H9 (cell line): ENCODE results near the gene NRN1. TPM values are rescaled to one million over a fixed set of nuclear protein-coding genes. Genes with fewer than 3 reads are reported as not detected.

Experiments
- DNase-seq: peaks from one replicate; pipeline ENCODE4 v3.0.0-alpha.2; 2017
- H2AFZ ChIP-seq: one replicate; pipeline ENCODE4 v1.6.1; 2013; ENCODE audit warnings: mild to moderate bottlenecking, low read length, control low read depth, moderate library complexity
- H2AK5ac ChIP-seq: 2 replicates; pipeline ENCODE4 v1.6.1; 2013; ENCODE audit warnings: low read length, control low read depth, mixed read lengths; ENCODE audit not compliant: insufficient read length
- H2BK120ac ChIP-seq: one replicate; pipeline ENCODE4 v1.6.1; 2013; ENCODE audit warnings: low read depth, mild to moderate bottlenecking, low read length, control low read depth, inconsistent platforms; ENCODE audit not compliant: poor library complexity, severe bottlenecking
- H2BK12ac ChIP-seq: 2 replicates; pipeline ENCODE4 v1.6.1; 2013; ENCODE audit warnings: low read length, control low read depth, mixed read lengths, low read depth; ENCODE audit not compliant: insufficient read length
- H2BK15ac ChIP-seq: 2 replicates; pipeline ENCODE4 v1.6.1; 2013; ENCODE audit warnings: low read depth, low read length, control low read depth
- H2BK20ac ChIP-seq: one replicate; pipeline ENCODE4 v1.6.1; 2013; ENCODE audit warnings: low read depth, mild to moderate bottlenecking, low read length, control low read depth, inconsistent platforms; ENCODE audit not compliant: poor library complexity, severe bottlenecking
- H2BK5ac ChIP-seq: 2 replicates; pipeline ENCODE4 v1.6.1; 2013; ENCODE audit warnings: low read length, control low read depth, mixed read lengths; ENCODE audit not compliant: insufficient read length
- H3K14ac ChIP-seq: 2 replicates; pipeline ENCODE4 v1.6.1; 2013; ENCODE audit warnings: low read length, control low read depth; ENCODE audit not compliant: insufficient read depth
- H3K18ac ChIP-seq: 2 replicates; pipeline ENCODE4 v1.6.1; 2013; ENCODE audit warnings: low read depth, mild to moderate bottlenecking, mixed read lengths, low read length, control low read depth; ENCODE audit not compliant: insufficient read length
- H3K23ac ChIP-seq: 2 replicates; pipeline ENCODE4 v1.6.1; 2013; ENCODE audit warnings: low read length, control low read depth, mixed read lengths, low read depth; ENCODE audit not compliant: insufficient read length
- H3K23me2 ChIP-seq: 2 replicates; pipeline ENCODE4 v1.6.1; 2013; ENCODE audit warnings: low read depth, mild to moderate bottlenecking, mixed read lengths, low read length, control low read depth; ENCODE audit not compliant: insufficient read length, poor library complexity, severe bottlenecking
- H3K27ac ChIP-seq: 2 replicates; pipeline ENCODE4 v1.5.1; 2013; ENCODE audit warnings: low read length, control low read depth, mixed read lengths, low read depth; ENCODE audit not compliant: insufficient read length
- H3K27me3 ChIP-seq: 2 replicates; pipeline ENCODE4 v1.6.1; 2013; ENCODE audit warnings: low read length, control low read depth, inconsistent platforms; ENCODE audit not compliant: insufficient read depth
- H3K4ac ChIP-seq: 2 replicates; pipeline ENCODE4 v1.6.1; 2013; ENCODE audit warnings: low read depth, mild to moderate bottlenecking, control low read depth, inconsistent platforms, low read length, moderate library complexity
- H3K4me1 ChIP-seq: 2 replicates; pipeline ENCODE4 v1.6.1; 2013; ENCODE audit warnings: low read length, control low read depth, inconsistent platforms; ENCODE audit not compliant: insufficient read depth
- H3K4me2 ChIP-seq: 2 replicates; pipeline ENCODE4 v1.6.1; 2013; ENCODE audit warnings: low read length, control low read depth, mixed read lengths; ENCODE audit not compliant: insufficient read length, insufficient read depth
- H3K56ac ChIP-seq: 2 replicates; pipeline ENCODE4 v1.6.1; 2013; ENCODE audit warnings: low read depth, mild to moderate bottlenecking, mixed read lengths, low read length, control low read depth; ENCODE audit not compliant: insufficient read length
- H3K79me1 ChIP-seq: 2 replicates; pipeline ENCODE4 v1.6.1; 2013; ENCODE audit warnings: low read depth, mild to moderate bottlenecking, moderate library complexity, low read length, control low read depth, inconsistent platforms; ENCODE audit not compliant: insufficient read depth, poor library complexity, severe bottlenecking
- H3K79me2 ChIP-seq: 2 replicates; pipeline ENCODE4 v1.6.1; 2013; ENCODE audit warnings: low read length, control low read depth, inconsistent platforms; ENCODE audit not compliant: insufficient read depth
- H3K9ac ChIP-seq: 2 replicates; pipeline ENCODE4 v1.6.1; 2013; ENCODE audit warnings: low read length, control low read depth, mixed read lengths; ENCODE audit not compliant: insufficient read length; ENCODE audit errors: extremely low read depth
- H3K9me3 ChIP-seq: one replicate; pipeline ENCODE4 v1.6.1; 2013; ENCODE audit warnings: low read depth, low read length, inconsistent platforms; ENCODE audit not compliant: control insufficient read depth
- H3T11ph ChIP-seq: one replicate; pipeline ENCODE4 v1.6.1; 2013; ENCODE audit warnings: mild to moderate bottlenecking, low read length, control low read depth, inconsistent platforms
- H4K20me1 ChIP-seq: one replicate; pipeline ENCODE4 v1.6.1; 2013; ENCODE audit not compliant: control insufficient read depth, insufficient read length, insufficient read depth
- H4K5ac ChIP-seq: 2 replicates; pipeline ENCODE4 v1.6.1; 2013; ENCODE audit warnings: low read depth, mild to moderate bottlenecking, mixed read lengths, low read length, control low read depth; ENCODE audit not compliant: insufficient read length
- H4K8ac ChIP-seq: replicated peaks from 2 replicates; pipeline ENCODE4 v1.6.1; 2013; ENCODE audit warnings: low read length, control low read depth, mixed read lengths, low read depth; ENCODE audit not compliant: insufficient read length
- H4K91ac ChIP-seq: 2 replicates; pipeline ENCODE4 v1.6.1; 2013; ENCODE audit warnings: low read depth, mild to moderate bottlenecking, moderate library complexity, mixed read lengths, low read length, control low read depth; ENCODE audit not compliant: insufficient read length
- H3K27ac Mint-ChIP-seq, 3 experiments: 2 replicates in 2 of 3; 3 replicates in 1 of 3; pipeline ENCODE4 v1.8.0; 2020 to 2021; ENCODE audit warnings: mixed read lengths in 3 of 3, mild to moderate bottlenecking in 1 of 3, moderate library complexity in 1 of 3
- H3K27me3 Mint-ChIP-seq: 2 replicates; pipeline ENCODE4 v1.8.0; 2021; ENCODE audit warnings: low read depth, mild to moderate bottlenecking, moderate library complexity, mixed read lengths
- H3K36me3 Mint-ChIP-seq, 3 experiments: 2 replicates in 2 of 3; 3 replicates in 1 of 3; pipeline ENCODE4 v1.8.0; 2020 to 2021; ENCODE audit warnings: low read depth in 3 of 3, mixed read lengths in 3 of 3; ENCODE audit not compliant: insufficient read depth in 1 of 3
- H3K4me1 Mint-ChIP-seq, 2 experiments: 2 replicates each; pipeline ENCODE4 v1.8.0; 2020; ENCODE audit warnings: mixed read lengths in 2 of 2
- H3K4me3 Mint-ChIP-seq, 2 experiments: 2 replicates in 1 of 2; 3 replicates in 1 of 2; pipeline ENCODE4 v1.8.0; 2020 to 2021; ENCODE audit warnings: mild to moderate bottlenecking in 2 of 2, mixed read lengths in 2 of 2, moderate library complexity in 1 of 2
- H3K9me3 Mint-ChIP-seq, 2 experiments: 2 replicates in 1 of 2; 3 replicates in 1 of 2; pipeline ENCODE4 v1.8.0; 2020; ENCODE audit warnings: mild to moderate bottlenecking in 2 of 2, mixed read lengths in 2 of 2, moderate library complexity in 1 of 2
- WGBS: extraction: QIAGEN DNeasy Blood & Tissue Kit; methylation state at CpG from one replicate; pipeline ENCODE4 v1.1.7; 2013; ENCODE audit warnings: missing lambda C conversion rate, low lambda C conversion rate, mixed read lengths; ENCODE audit not compliant: insufficient read length; ENCODE audit errors: extremely low coverage; 5-methylcytosine and 5-hydroxymethylcytosine counted together
- total RNA-seq: library from RNA; stranded (reverse); gene quantifications from 2 replicates; pipeline ENCODE4 v1.2.1, GENCODE V29; 2021
- TF ChIP-seq, protein P1 (sequence below): fragments of 200-600 bp; sonication (generic); conservative IDR thresholded peaks from 3 replicates; pipeline ENCODE4 v1.8.0; 2021; ENCODE audit warnings: antibody characterized with exemption, mild to moderate bottlenecking

The NRN1 gene
- total RNA-seq, 1 experiment from 2014 or later = not detected

DNA sequence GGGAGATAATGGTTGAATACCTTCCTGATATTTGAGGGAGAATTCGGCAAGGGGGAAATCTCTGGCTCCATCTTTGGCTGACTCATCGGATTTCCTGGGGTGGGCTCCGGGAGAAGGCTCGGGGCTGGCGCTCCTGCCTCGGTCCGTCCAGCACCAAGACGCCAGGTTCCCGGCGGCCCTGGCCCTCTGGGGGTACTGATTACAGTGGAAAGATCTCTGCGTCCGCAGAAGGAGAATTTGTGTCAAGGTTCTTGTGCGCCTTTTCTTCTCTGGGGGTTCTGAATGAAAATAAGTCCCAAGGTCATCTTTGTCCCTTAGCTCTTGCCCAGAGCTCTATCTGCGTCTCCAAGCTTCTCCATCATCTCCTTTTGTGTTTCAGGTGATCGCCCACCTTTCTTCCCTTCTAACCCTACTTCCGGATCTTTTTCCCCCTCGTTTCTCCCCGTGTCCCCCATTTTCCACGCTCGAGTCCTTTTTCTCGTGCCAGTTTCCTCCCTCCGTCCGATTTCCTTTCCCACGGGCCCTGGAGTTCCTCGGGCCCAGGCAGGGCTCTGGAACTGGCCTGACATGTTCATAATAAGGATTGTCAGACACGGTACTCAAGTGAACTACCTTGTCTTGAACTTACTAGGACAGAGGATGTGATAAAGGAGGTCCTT lies 11.6 kb downstream of the NRN1 start:
- no peak overlapping the region for H2BK120ac ChIP-seq
- no peaks in the 10 kb centered on the region; a peak in 1 of 7 replicates for H3K36me3 Mint-ChIP-seq
- TF ChIP-seq, protein P1, sequence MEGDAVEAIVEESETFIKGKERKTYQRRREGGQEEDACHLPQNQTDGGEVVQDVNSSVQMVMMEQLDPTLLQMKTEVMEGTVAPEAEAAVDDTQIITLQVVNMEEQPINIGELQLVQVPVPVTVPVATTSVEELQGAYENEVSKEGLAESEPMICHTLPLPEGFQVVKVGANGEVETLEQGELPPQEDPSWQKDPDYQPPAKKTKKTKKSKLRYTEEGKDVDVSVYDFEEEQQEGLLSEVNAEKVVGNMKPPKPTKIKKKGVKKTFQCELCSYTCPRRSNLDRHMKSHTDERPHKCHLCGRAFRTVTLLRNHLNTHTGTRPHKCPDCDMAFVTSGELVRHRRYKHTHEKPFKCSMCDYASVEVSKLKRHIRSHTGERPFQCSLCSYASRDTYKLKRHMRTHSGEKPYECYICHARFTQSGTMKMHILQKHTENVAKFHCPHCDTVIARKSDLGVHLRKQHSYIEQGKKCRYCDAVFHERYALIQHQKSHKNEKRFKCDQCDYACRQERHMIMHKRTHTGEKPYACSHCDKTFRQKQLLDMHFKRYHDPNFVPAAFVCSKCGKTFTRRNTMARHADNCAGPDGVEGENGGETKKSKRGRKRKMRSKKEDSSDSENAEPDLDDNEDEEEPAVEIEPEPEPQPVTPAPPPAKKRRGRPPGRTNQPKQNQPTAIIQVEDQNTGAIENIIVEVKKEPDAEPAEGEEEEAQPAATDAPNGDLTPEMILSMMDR = no peak
- H4K91ac ChIP-seq = no peak overlapping the region
- H3K4me3 Mint-ChIP-seq = peak overlapping the region; percentile 43 to 85; a peak in 4 of 5 replicates
- DNase-seq = peak; percentile 30
- no peak overlapping the region for H3K18ac ChIP-seq
- H2AK5ac ChIP-seq = no peak overlapping the region
- H3K79me1 ChIP-seq = no peaks in the 10 kb centered on the region
- H4K5ac ChIP-seq = no peak overlapping the region
- no CpG with 5 or more reads among the region's 26 CpGs for WGBS
- H3K23ac ChIP-seq = no peak overlapping the region
- no peak overlapping the region for H3K4ac ChIP-seq
- H4K20me1 ChIP-seq = no peaks in the 10 kb centered on the region
- H2BK5ac ChIP-seq = no peak overlapping the region
- H3K79me2 ChIP-seq = no peaks in the 10 kb centered on the region
- no peak overlapping the region for H2BK20ac ChIP-seq
- H3K27me3 ChIP-seq = peaks cover 77% of the 10 kb centered on the region
- H2BK12ac ChIP-seq = no peak overlapping the region
- peaks cover 2 to 7% of the 10 kb centered on the region in 2 experiments; a peak in 4 of 5 replicates for H3K9me3 Mint-ChIP-seq
- no peak overlapping the region for H4K8ac ChIP-seq
- no peak overlapping the region for H3K14ac ChIP-seq
- H2BK15ac ChIP-seq = no peak overlapping the region
- H3K27ac Mint-ChIP-seq = no peak overlapping the region
- no peak overlapping the region for H3K56ac ChIP-seq
- H3K27me3 Mint-ChIP-seq = peaks cover 100% of the 10 kb centered on the region
- H3K9me3 ChIP-seq = no peaks in the 10 kb centered on the region
- H3K4me1 ChIP-seq = no peaks in the 10 kb centered on the region
- peaks cover 46 to 66% of the 10 kb centered on the region in 2 experiments for H3K4me1 Mint-ChIP-seq
- no peak overlapping the region for H3T11ph ChIP-seq
- H3K9ac ChIP-seq = no peak overlapping the region
- peaks cover 22% of the 10 kb centered on the region for H3K23me2 ChIP-seq
- peak overlapping the region; percentile 44 for H3K4me2 ChIP-seq
- no peak overlapping the region for H3K27ac ChIP-seq
- no peak overlapping the region for H2AFZ ChIP-seq
